Measurements from ENCODE around the gene SPOCK1.

SPOCK1 gene

GRCh38 chr5:137061382-137061781 lies 437.7 kb downstream of the SPOCK1 start:
- TF ChIP-seq CTBP1 (IDR thresholded peaks at IDR 0.05; ENCODE audit: borderline replicate concordance): no peak
- no peak for TF ChIP-seq FOXA1 (IDR thresholded peaks at IDR 0.05)
- no peak for TF ChIP-seq LEF1 (IDR thresholded peaks at IDR 0.05; ENCODE audit: borderline replicate concordance)
- no peak for TF ChIP-seq PKNOX1 (IDR thresholded peaks at IDR 0.05)
- no peak for TF ChIP-seq ZNF384 (IDR thresholded peaks at IDR 0.05)
- TF ChIP-seq TARDBP (IDR thresholded peaks at IDR 0.05): no peak
- no peak for TF ChIP-seq NFRKB (IDR thresholded peaks at IDR 0.05)
- no peak for TF ChIP-seq L3MBTL2 (conservative IDR thresholded peaks at IDR 0.05)
- TF ChIP-seq HDGF (IDR thresholded peaks at IDR 0.05; ENCODE audit: borderline replicate concordance): no peak
- TF ChIP-seq ARNT (IDR thresholded peaks at IDR 0.05): no peak
- no peak for TF ChIP-seq SUZ12 (IDR thresholded peaks at IDR 0.05)
- TF ChIP-seq ELF4 (IDR thresholded peaks at IDR 0.05): no peak
- no peak for TF ChIP-seq FOXM1 (IDR thresholded peaks at IDR 0.05; ENCODE audit: borderline replicate concordance)
- DNase-seq (ENCODE audit: extremely low spot score): no peak
- CTCF ChIA-PET: interaction anchor here (1.5 kb wide), 1 partner anchor 14 kb away, joined by 3 read pairs; no protein-coding TSS in a partner anchor
- POLR2A ChIA-PET: no interaction called here

DNA sequence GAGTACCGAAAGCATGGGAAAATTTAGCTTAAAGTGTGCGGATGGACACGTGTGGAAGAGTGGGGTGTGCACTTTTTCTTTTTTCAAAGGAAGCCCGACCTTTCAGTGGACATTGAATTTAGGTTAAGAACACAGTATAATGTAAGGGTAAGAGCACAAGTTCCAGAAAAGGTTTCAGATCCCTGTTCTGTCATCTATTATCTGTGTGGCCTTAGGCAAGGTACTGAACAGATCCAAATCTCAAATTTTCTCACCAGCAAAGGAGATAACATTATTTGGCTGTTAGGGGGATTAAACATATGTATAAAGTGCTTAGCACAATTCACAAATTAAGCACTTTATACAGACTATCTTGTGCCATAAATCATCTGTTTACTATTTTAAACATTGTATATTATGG lies 441.0 kb downstream of the SPOCK1 start:
- ChIA-PET CTCF (interaction anchor here (0.9 to 1.2 kb wide), 2 partner anchors 17 to 1333 kb away, joined by 4 to 5 read pairs; no protein-coding TSS in a partner anchor), POLR2A (no interaction called here)
- DNase-seq (ENCODE audit: extremely low spot score): no peak
- TF ChIP-seq ZNF384 (IDR thresholded peaks at IDR 0.05): no peak
- TF ChIP-seq NFRKB (IDR thresholded peaks at IDR 0.05): no peak
- no peak for TF ChIP-seq PKNOX1 (IDR thresholded peaks at IDR 0.05)
- no peak for TF ChIP-seq FOXM1 (IDR thresholded peaks at IDR 0.05; ENCODE audit: borderline replicate concordance)
- no peak for TF ChIP-seq FOXK2 (IDR thresholded peaks at IDR 0.05)
- no peak for TF ChIP-seq FOXA1 (IDR thresholded peaks at IDR 0.05)
- TF ChIP-seq LEF1 (IDR thresholded peaks at IDR 0.05; ENCODE audit: borderline replicate concordance): no peak
- TF ChIP-seq ELF4 (IDR thresholded peaks at IDR 0.05): no peak
- no peak for TF ChIP-seq ARNT (IDR thresholded peaks at IDR 0.05)
- TF ChIP-seq L3MBTL2 (conservative IDR thresholded peaks at IDR 0.05): no peak
- no peak for TF ChIP-seq TARDBP (IDR thresholded peaks at IDR 0.05)
- no peak for TF ChIP-seq BHLHE40 (IDR thresholded peaks at IDR 0.05; ENCODE audit: borderline replicate concordance)
- no peak for TF ChIP-seq SUZ12 (IDR thresholded peaks at IDR 0.05)

DNA sequence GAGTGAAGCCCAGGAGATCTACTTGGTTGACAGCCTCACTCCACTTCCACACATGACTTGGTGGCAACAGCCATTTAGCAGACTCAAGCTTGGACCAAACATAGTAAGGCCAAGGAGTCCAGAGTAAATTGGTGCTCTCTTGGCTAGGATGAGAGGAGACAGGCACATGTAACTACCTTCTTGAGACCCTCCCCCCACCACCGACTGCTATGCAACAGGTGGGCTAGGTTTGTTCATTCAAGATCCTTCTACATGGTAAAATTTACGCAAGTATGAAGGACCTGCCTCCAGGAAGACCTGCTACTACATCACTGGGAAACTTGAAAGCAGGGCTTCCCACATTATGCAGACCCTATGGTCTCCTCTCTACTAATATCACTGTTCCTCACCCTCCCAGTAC lies 442.4 kb downstream of the SPOCK1 start:
- TF ChIP-seq SUZ12 (IDR thresholded peaks at IDR 0.05) (no peak), HDGF (IDR thresholded peaks at IDR 0.05; ENCODE audit: borderline replicate concordance) (no peak), CTBP1 (IDR thresholded peaks at IDR 0.05; ENCODE audit: borderline replicate concordance) (no peak), BHLHE40 (IDR thresholded peaks at IDR 0.05; ENCODE audit: borderline replicate concordance) (no peak), TARDBP (IDR thresholded peaks at IDR 0.05) (no peak), NFRKB (IDR thresholded peaks at IDR 0.05) (no peak), L3MBTL2 (conservative IDR thresholded peaks at IDR 0.05) (no peak), ZNF384 (IDR thresholded peaks at IDR 0.05) (no peak), PKNOX1 (IDR thresholded peaks at IDR 0.05) (no peak), FOXA1 (IDR thresholded peaks at IDR 0.05) (no peak)
- CTCF ChIA-PET: no interaction called here
- DNase-seq (ENCODE audit: extremely low spot score): no peak
- POLR2A ChIA-PET: no interaction called here

DNA sequence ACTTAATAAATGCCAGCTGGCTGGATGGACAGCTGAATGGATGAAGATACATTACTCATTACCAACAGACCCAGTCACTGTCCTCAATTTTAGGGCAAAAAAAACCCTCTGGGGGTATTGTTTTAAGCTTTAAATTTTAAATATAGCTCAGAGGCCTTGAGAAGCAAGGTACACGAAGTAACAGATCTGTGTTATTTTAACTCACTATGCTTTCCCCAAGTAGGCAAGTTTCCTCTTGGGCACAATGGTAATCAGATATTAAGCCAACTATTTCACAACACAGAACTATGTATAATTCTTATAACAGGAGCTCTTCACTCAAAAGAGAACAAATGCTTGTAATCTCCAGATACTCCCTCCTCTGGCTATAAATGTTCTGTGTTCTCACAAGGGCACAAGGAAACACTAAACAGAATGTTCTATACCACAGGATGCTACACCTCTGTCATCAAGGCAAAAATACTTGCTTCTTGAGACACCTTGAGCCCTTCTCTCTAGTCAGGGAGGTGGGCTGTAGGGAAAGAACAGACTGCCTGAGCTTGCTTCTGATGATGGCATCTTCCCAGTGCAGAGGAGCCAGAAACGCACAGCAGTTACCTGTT lies 443.8 kb downstream of the SPOCK1 start:
- POLR2A ChIA-PET: no interaction called here

DNA sequence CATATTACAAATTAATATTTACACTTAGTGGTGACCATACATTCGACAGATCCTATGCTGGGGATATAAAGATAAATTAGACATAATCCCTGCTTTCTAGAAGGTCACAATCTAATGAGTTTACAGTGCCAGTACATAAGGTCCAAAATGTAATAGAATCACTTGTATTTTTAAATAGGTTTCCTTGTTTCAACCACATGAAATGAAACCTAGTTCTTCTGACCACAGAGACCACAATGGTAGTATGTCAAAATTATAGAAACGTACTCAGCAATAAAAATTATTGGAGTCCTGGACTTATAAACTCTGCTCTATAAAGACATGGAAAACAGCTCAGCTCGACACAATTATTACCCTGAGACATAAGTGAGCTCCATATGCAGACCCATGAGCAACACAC lies 444.3 kb downstream of the SPOCK1 start:
- ChIA-PET CTCF (no interaction called here), POLR2A (no interaction called here)
- TF ChIP-seq FOXM1 (IDR thresholded peaks at IDR 0.05; ENCODE audit: borderline replicate concordance) (no peak), LEF1 (IDR thresholded peaks at IDR 0.05; ENCODE audit: borderline replicate concordance) (no peak), ZNF384 (IDR thresholded peaks at IDR 0.05) (no peak), SP1 (IDR thresholded peaks at IDR 0.05) (no peak), HDGF (IDR thresholded peaks at IDR 0.05; ENCODE audit: borderline replicate concordance) (no peak), CTBP1 (IDR thresholded peaks at IDR 0.05; ENCODE audit: borderline replicate concordance) (no peak), L3MBTL2 (conservative IDR thresholded peaks at IDR 0.05) (no peak), TARDBP (IDR thresholded peaks at IDR 0.05) (no peak), ARNT (IDR thresholded peaks at IDR 0.05) (no peak), FOXK2 (IDR thresholded peaks at IDR 0.05) (no peak), NFRKB (IDR thresholded peaks at IDR 0.05) (no peak), SUZ12 (IDR thresholded peaks at IDR 0.05) (no peak), PKNOX1 (IDR thresholded peaks at IDR 0.05) (no peak), ELF4 (IDR thresholded peaks at IDR 0.05) (no peak)
- no peak for DNase-seq (ENCODE audit: extremely low spot score)

More for the DNA sequence above, 443.8 kb downstream of the SPOCK1 start:
- DNase-seq (ENCODE audit: extremely low spot score): no peak
- TF ChIP-seq NFRKB (IDR thresholded peaks at IDR 0.05) (no peak), TARDBP (IDR thresholded peaks at IDR 0.05) (no peak), ARNT (IDR thresholded peaks at IDR 0.05) (no peak), BHLHE40 (IDR thresholded peaks at IDR 0.05; ENCODE audit: borderline replicate concordance) (no peak), HDGF (IDR thresholded peaks at IDR 0.05; ENCODE audit: borderline replicate concordance) (no peak), LEF1 (IDR thresholded peaks at IDR 0.05; ENCODE audit: borderline replicate concordance) (no peak), PKNOX1 (IDR thresholded peaks at IDR 0.05) (no peak), ELF4 (IDR thresholded peaks at IDR 0.05) (no peak), FOXM1 (IDR thresholded peaks at IDR 0.05; ENCODE audit: borderline replicate concordance) (no peak), L3MBTL2 (conservative IDR thresholded peaks at IDR 0.05) (no peak), CTBP1 (IDR thresholded peaks at IDR 0.05; ENCODE audit: borderline replicate concordance) (no peak), SUZ12 (IDR thresholded peaks at IDR 0.05) (no peak), SP1 (IDR thresholded peaks at IDR 0.05) (no peak)
- CTCF ChIA-PET: interaction anchor here (1.0 kb wide), 1 partner anchor 20 kb away, joined by 3 read pairs; no protein-coding TSS in a partner anchor

Data from HEK293T (cell line).